DOHH2 (cell line): Measurements from ENCODE around the gene P2RX6.

Source experiments
- CTCF ChIP-seq: fragments of 200-600 bp; sonication (generic); IDR thresholded peaks from one replicate; pipeline ENCODE4 v1.5.1; 2014; ENCODE audit warnings: antibody characterized with exemption, mild to moderate bottlenecking, low read depth, low read length; ENCODE audit not compliant: poor library complexity, severe bottlenecking
- EZH2phosphoT487 ChIP-seq: fragments of 200-600 bp; sonication (generic); IDR thresholded peaks from 2 replicates; pipeline ENCODE4 v1.6.1; 2017; ENCODE audit warnings: borderline replicate concordance, mild to moderate bottlenecking, antibody characterized with exemption, low read length, moderate library complexity, mixed read lengths

GRCh38 chr22:21038405-21038804, 23.4 kb downstream of the P2RX6 start:
- TF ChIP-seq CTCF, result no peak
- no peak for TF ChIP-seq EZH2phosphoT487
